HCEC 1CT (cell line): ENCODE results near the gene ACAP1.
A peak's percentile ranks its signal among the peaks of the same experiment; 100 is the strongest.

Experiments used
- DNase-seq: peaks from one replicate; pipeline ENCODE4 v3.0.0-alpha.2; 2017

ACAP1 gene

DNA sequence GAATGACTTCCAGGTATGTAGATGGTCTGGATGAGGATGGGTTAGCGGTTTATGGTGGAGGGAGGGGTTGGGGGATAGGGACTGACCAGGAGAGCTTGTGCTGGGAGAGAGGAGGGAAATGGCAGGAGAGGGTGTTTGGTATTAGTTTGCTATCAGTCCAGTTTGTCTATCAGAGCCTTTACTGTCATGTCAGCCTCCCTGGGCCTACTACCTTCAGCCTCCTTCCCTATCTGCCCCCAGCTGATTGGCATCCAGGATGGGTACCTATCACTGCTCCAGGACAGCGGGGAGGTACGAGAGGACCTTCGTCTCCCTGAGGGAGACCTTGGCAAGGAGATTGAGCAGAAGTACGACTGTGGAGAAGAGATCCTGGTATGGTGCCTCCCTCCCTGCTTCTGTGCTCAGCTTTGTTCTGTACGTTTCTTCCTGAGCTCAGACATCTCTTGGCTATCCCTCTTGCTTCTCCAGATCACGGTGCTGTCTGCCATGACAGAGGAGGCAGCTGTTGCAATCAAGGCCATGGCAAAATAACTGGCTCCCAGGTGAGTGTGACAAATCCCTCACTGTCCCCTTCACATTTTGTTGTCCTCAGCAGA is 25.1 kb upstream of the ACAP1 start:
- DNase-seq, result no peak

DNA sequence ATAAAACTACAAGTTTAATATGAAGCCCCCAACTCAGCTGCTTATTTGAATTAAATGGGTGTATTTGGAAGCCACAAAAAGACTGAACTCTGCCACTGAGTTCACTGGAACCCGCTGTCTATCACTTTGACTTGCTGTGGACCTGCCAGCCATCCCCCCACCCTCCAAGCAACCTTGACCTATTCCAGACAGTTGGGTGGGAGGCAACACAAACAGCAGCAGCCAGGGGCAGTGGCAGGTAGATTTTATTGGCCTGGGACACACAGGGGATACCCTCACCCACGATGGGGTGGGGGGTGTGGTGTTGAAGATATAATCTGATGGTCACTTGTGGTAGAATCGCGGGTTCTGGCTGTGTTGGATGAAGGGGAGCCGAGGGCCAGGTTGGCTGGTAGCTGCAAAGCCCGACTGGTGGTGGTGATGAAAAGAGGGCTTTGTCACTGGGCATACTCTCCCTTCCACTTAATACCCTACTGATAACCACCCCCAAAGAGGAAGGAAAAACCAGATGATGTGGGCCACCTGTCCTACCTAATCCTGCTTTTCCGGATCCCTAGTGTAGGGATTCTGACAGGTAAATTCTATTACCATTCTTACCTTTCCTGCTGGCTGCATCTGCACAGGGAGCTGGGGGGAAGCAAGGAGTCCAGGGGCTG is 23.8 kb upstream of the ACAP1 start:
- DNase-seq, result no peak

DNA sequence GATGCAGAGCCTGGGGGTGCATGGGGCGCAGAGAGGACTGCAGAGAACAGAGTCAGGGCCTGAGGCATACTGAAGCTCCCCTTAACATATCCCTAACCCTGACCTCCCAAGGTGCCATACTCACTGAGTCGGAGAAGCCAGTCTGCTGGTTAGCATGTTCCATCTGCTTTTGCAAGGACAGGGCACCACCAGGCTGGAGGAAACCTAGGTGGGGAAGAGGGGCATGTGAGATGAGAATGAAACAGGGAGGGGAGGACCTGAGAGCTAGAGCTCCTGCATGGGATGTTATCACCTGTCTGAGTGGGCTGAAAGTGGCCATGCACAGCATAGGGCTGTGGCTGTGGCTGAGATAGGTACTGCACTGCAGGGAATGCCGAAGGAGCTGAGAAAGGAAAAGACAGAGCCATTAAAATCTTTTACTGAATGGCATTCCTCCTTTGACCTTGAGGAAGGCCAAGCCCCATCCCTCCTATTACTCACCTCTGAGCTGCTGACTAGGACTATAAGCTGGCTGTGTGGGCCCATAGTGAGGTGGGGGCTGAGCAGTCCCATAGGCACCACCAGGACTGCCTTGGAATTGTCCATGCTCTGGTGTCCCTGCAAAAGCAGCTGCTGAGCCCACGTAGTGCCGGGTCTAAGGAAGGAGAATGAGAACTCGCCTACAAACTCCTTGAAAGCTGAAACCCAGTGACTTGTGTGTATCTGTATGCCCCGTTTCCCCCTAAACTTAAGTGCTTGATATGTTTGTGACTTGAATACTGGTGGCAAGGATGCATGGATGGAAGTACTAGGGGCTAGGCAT is 23.0 kb upstream of the ACAP1 start:
- DNase-seq, result no peak

DNA sequence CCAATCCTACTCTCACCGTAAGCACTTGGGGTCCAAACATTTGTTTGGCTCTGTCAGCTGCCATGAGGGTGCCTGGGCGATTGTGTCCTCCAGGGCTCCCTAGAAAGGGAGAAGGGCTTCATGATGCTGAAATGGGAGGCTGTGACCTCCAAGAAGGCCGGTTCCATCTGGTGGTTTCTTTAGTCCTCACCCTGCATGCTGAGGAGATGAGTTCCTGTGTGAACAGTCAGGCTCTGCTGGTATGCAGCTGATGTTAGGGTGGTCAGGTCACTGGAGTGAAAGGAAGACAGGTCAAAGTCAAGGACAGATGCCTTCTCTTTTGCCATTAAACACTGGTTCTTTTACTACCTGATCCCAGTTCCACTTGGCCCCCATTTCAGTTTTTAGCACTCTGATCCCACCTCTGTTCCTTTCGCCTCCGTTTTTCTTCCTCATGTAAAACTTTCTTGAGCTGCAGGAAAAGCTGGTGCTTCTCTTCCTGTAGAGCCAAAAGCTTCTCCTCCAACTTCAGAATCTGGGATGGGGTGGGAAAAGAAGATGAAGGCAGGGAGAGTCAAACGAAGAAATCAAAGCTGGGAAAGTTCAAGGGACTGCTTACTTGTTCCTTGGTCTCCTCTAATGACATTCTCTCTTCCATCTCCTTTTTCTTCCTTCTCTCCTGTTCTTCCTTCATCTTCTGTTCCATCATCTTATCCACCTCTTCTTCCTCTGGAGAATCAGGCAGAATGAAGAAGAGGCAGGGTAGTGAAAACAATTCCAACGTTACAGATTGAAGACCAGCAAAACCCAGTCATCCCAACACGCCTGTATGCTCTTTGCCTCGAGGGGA is 22.2 kb upstream of the ACAP1 start:
- DNase-seq, result peak; percentile 14

DNA sequence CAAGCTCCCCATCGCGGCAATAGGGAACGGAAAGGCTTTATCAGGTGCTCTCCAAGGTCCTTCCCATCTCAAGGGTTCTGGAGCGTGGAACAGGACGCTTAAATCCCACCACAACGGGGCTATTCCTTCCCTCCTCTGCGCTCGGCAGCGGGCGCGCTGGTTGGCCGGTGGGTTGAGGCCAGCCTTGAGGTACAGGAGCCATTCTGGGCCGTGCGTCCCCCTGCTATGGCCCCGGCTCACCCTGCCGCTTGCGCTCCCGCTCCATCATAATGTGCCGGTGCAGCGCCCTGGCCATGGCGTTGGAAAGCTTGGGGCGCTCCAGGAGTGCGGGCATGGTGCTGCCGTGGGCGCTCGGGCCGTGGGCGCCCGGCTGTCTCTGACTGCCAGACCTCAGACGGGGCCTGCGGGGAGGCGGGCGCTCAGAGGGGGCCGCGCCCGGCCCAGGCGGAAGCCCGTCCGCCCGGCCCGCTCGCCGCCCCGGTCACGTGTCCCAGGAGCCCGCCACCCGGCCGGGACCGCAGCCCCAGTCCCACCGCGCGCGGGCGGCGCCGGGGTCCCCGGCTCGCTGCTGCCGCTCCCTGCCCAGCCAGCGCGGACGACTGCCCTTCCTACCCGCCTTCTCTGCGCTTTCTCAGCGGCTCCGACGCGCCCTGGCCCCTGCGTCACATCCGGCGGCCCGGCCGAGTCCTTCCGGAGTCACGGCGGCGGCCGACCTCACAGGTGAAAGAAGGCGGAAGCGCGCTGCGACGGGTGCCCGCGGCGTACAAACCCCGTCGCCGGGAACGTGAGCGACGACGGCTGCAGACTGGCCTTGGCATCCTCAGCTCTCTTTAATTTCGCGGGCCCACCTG is 21.4 kb upstream of the ACAP1 start, which contains the start of gene GPS2:
GPS2 (minus strand) TSS at position 642 of the 851 bp plus-strand sequence; CDS start at position 334, 308 bp downstream.
- peak; percentile 67 for DNase-seq

DNA sequence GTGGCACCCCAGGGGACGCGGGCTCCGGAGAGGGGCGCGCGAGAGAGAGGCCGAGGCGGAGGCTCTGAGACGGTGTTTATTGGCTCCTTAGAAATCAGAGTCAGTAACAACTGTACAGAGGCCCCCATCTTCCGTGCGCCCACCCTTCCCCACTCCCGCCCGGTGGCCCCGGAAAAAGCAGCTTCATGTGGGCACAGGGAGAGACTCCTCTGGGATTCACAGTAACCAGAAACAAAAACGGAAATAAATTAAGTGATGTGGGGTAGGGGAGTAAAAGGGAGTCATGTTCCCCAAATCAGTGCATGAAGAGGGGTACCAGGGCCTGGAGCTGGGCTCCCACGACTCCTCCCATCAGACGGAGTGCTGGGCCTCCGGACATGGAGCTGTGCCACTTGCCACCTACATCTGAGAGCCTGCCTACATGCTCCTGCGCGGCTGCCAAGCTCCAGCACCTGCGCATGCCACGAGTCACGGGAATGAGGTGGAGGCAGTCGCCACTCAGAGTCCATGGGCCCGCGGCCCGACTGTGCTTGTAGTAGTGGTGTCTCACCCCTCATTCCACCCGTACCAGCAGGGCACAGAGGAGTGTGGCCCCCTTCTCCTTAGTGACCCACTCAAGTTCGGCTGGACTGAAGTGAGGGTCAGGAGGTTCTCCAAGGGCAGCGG is 20.6 kb upstream of the ACAP1 start:
- no peak for DNase-seq

DNA sequence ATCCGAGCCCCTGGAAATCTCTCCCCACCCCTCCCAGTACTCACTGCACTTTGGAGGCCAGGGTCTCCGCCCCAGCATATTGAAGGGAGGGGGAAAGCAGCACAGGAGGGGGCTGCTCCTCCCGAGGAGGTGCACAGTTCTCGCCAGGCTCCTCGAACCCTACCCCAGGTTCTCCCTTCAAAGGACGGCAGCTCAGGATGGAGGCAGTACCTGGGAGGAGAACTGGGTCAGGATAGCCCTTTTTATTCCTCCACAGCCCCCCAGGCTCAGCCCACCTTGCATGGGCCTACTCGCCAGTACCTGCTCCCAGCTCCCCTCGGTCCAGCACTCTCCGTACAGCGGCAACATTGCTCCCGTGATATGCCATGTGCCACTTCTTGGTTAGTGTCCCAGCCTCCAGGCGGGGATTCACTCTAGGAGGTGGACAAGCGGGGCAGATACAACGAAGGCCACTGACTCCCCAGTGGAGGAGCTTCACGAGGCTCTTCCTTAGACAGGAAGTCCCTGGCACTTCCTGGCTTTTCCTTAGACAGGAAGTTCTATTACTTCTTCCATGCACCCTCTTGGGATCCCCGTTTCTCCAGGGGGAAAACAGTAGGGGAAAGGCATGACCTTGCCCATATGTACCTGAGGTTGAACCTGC is 19.0 kb upstream of the ACAP1 start:
- no peak for DNase-seq

DNA sequence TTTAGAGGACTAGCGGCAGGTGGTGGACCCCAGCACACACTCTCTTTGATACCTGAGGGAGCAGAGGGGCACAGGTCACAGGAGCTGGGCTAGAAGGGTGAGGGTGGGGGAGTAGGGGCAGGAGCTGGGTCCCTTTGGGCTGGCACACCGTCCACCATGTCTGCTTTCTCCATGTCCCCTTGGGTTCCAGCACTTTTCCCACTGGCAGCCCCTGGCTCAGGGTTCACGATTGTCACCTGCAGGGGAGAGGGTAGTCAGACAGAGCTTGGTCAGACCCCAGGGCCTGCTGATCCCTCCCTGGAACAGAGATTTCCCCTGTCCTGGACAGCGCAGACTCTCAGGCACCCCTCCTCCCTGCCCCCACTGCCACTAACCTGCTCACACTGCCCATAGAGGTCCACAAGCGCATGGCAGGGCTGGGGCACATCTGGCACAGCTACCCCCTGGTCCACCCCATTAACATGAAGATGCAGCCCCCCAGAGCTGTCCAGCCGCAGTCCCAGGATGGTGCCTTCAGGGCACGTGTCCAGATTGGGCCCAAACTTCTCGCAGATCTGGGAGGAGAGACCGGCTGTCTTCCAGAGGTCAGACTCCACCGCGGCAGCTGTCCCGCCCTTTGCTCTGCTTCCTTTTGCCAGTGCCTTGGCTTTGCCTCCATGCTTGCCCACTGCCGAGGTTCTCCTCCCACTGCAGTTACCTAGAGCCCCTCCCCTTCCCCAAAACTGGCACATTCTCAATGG is 18.0 kb upstream of the ACAP1 start:
- DNase-seq, result no peak

DNA sequence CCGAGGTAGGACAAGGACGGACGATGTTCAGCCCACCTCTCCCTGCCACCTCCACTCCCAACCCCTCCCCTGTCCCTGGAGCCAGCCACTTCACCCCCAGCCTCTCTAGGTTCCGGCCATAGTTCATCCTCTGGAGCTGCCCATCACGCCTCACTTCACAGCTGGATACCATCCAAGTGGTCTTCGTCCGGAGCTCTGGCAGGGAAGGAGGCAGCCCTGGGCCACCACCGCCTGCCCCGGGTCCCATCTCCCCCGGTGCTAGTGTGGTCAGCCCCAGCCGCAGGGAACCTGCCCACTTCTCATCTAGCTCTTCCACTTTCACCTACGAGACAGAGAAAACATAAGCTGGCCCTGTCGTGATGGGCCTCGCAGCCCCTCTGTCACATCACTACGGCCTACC is 14.9 kb upstream of the ACAP1 start:
- DNase-seq, result no peak

DNA sequence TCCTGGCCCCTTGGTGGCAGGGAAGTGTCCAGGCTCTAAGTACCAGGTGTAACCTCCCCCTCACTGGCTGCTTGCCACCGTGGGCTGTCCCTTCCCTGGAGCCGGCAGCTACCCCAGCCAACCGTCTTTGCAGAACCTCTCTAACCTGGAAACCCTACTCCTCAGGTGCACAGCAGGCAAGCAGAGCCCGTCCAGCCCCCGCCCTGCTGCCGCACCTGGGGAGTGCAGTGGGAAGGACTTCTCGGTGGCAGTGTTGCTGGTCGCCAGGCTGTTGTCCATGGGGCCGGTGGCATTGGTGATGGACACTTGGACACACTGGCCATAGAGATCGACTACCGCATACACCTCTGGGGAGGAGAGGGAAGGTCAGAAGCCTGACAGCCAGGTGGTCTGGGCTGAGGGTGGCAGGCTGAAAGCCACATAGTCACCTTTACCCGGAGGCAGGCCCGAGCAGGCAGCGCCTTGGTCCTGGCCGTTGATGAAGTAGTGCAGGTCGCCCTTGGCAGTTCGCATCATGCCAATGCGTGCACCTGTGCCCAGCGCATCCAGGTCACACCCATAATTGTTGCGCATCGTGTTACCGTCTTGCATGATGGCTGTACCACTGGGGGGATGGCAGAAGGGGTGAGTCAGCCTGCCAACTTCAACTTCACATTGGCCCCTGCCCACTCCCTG is 13.7 kb upstream of the ACAP1 start:
- DNase-seq, result no peak

DNA sequence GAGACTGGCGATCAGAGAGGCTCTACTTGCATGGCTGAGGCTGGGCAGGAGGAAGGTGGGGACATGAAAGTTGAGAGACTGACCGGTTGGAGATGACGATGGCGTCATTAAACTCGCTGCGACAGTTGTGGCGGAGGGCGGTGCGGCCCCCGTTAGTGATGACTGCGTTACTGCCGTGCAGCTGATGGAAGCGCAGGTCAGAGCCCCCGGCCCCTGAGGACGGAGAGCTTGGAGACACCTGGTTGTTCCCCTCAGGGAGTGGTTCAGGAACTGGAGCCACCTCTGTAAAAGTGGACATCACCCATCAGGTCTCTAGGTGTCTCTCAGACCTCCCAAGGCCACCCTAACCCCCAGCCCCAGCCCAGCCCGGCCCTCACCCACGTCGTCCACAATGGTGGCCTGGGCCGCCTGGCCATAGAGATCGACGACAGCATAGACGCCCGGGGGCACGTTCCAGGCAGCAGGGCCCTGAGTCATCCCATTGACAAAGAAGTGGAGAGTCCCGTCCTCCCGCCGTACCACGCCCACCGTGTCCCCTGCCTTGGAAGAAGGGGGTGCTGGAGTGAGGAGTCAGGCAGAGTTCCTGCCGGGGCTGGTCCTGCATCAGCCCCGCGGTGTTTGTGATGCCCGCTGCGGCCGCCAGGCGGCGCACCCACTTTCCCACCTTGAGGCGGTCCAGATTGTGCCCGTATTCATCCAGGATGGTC is 12.4 kb upstream of the ACAP1 start:
- DNase-seq, result no peak

DNA sequence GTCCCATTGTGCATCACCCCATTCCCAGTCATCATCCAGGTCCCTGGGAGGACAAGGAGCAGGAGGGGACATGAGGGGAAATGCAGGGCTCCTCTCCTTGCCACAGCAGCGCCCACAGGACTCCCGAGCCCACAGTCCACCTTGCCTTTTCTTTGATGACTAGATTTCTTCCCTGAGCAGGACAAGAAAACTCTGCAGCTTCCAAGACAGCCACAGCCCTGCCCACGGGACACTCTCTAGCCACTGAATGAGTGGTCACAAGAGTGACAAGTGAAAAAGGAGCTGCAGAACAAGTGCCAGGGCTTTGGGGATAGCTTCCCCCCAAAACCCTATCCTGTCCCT is 11.9 kb upstream of the ACAP1 start:
- no peak for DNase-seq

DNA sequence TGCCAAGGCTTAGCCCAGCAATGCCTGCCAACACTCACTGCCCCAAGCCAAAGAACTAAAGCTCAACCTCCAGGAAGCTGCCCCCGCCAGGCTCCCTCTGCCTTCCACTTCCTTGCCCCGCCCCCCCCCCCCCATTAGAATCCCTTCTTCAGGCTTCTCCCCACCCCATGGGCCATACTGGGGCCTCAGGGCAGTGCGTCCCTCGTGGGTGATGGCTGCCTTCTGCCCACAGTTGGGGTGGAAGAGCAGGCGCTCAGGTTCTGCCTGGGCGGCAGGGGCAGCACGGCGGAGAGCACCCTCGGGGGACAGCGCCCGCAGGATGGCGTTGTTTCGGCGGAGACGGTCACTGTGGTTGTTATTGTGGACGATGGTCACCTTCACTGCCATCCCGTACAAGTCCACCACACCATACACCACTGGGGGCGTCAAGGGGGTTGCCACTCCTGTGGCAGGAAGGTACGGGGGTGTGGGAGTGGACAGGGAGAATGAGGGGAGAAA is 11.2 kb upstream of the ACAP1 start:
- DNase-seq, result no peak

DNA sequence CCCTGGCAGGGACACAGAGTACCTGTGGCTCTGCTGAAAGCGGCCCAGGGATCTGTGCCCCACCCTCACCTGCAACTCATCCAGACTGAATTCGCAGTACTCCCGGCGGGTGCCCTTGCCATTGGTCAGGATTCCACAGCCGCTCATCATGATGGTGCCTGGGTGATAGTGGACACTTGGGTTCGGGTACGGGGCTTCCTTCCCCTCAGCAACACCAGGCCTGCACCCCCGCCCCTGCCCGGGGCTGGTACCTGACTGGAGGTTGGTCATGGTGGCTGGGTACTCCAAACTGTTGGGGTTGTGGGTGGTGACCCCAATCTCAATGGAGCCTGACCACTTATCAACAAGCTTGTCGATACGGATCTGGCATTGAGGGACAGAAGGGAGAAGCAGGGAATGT is 10.1 kb upstream of the ACAP1 start:
- no peak for DNase-seq

DNA sequence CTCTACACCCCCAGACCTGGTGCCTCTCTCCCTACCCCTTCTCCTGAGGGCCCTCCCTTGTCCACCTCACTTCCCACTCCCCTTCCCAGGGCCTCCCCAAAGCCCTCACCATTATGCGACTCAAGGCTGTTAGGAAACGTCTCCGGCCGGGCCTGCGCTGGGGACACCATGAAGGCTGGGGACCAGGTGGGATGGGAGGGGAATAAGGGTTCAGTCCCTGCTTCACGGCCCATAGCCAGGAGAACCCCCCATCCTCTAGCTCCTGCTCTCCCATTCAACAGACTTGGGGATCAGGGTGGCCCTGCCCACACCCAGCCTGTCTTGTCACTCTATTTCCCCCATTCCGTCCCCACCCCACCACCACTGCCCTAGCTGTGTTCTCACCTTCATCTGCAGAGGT is 9.3 kb upstream of the ACAP1 start:
- no peak for DNase-seq

DNA sequence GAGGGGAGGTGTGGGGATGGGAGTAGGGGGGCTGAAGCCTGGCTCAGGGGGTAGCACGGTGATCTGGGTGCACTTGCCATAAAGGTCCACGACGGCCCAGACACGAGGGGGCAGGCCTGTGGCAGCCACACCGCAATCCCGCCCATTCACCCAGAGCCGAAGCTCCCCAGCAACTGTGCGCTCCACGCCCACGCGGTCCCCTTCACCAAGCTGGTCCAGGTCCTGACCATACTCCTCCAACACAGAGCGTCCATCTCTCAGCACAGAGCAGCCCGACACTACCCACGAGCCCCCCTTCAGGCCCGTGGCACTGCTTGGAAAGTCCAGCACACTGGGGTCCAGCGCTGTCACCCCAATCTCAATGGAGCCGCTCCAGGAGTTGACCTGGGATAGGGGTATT is 8.8 kb upstream of the ACAP1 start:
- DNase-seq, result no peak

DNA sequence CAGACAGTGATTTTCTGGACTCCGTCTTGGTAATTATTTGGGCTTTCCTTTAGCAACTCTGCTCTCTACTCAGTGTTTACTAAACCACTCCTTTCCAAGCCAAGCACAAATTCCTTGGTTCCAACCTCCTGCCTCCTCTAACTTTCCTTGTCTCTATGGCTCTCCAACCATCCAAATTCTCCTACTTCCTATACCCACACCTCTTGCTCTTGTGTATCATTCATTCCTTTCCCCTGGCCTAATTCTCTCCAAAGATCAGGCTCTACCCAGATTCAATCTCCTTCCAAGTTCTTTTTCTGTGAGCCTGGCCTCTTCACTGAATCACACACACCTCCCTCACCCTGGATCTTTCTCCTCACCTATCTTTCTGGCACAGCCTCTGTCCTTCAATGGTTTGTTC is 8.3 kb upstream of the ACAP1 start:
- DNase-seq, result no peak

DNA sequence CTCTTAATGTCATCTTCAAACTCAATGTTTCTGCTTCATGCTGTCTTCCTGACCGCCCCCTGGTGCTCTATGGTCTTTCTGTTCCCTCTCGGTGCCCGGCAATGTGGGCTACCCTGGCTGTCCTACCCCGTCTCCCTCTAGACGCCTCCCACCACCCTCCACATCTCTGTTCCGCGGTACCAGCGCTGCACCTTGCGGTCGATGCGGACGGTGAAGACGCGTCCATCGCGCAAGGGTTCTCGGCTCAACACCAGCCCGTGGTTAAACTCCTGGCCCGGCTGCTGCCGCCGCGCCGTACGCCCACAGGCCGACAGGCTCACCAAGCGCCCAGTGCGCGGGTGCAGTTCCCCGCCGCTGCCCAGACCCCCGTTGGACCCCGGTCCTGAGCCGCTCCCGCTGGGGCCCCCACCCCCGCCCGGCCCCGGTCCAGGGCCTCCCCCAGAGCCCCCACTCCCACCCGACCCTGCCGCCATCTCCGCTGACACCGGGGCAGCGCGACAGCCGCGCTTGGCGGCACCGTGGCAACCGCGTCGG is 7.4 kb upstream of the ACAP1 start, which contains the start of gene NEURL4:
NEURL4 (minus strand) TSS at position 496 of the 534 bp plus-strand sequence; CDS start at position 473, 23 bp downstream.
- no peak for DNase-seq
